Stomach (tissue), 4 donors: Measurements from ENCODE around the gene MAMLD1.

Experiments
- EP300 ChIP-seq: sonication (generic); formaldehyde crosslinking; IDR thresholded peaks from one replicate; pipeline ENCODE4 v1.6.1; 2017; ENCODE audit warnings: antibody characterized with exemption
- POLR2A ChIP-seq, 4 donors: fragments of 450-650 bp; IDR thresholded peaks; one replicate each; pipeline ENCODE4 v1.6.1; 2016; ENCODE audit warnings: antibody characterized with exemption in 4 of 4, control low read depth in 2 of 4, mild to moderate bottlenecking in 1 of 4, moderate library complexity in 1 of 4
- TF ChIP-seq, protein P1 (sequence below), 7 experiments: fragments of 450-650 bp in 4 of 7; fragments of 200-600 bp in 3 of 7; sonication (generic) in 3 of 7; IDR thresholded peaks; one replicate each; pipeline ENCODE4 v1.5.1; 2016 to 2019; ENCODE audit warnings: antibody characterized with exemption in 7 of 7, control low read depth in 2 of 7, mild to moderate bottlenecking in 1 of 7

DNA sequence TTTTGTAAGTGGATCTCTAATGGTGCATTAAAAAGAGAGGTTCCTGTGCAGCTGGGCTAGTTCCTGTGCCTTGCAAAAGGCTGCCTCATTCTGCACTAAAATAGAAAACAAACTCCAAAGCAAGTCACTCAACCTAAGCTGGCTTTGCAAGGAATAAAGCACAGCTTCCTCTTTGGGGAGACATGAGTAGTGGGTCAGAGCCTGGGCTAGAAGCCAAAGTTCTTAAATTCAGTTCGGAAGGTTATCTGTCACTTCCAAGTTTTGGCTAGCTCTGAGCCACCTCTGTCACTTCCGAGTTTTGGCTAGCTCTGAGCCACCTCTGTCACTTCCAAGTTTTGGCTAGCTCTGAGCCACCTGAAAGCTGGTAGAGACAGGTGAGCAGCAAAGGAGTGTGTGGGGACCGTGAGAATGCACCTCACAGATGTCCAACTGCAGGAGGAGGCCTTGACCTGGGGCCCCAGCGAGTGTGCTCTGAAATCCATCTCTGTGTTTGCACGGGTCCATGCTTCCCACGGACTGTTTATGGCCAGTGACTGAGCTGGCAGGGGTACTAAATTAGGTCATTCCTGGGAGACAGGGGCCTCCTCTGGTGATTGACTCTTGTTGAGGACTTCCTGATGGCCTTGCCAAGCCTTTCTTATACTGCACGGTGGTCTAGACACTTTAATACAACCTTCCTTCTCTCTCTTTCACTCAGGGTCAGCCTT, 36.4 kb upstream of the MAMLD1 start:
- TF ChIP-seq, protein P1, sequence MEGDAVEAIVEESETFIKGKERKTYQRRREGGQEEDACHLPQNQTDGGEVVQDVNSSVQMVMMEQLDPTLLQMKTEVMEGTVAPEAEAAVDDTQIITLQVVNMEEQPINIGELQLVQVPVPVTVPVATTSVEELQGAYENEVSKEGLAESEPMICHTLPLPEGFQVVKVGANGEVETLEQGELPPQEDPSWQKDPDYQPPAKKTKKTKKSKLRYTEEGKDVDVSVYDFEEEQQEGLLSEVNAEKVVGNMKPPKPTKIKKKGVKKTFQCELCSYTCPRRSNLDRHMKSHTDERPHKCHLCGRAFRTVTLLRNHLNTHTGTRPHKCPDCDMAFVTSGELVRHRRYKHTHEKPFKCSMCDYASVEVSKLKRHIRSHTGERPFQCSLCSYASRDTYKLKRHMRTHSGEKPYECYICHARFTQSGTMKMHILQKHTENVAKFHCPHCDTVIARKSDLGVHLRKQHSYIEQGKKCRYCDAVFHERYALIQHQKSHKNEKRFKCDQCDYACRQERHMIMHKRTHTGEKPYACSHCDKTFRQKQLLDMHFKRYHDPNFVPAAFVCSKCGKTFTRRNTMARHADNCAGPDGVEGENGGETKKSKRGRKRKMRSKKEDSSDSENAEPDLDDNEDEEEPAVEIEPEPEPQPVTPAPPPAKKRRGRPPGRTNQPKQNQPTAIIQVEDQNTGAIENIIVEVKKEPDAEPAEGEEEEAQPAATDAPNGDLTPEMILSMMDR (IDR thresholded peaks at IDR 0.05): no peak
- no peak for TF ChIP-seq POLR2A (IDR thresholded peaks at IDR 0.05)
- no peak for TF ChIP-seq EP300
